Activated T-cell treated with anti-CD3 and anti-CD28 coated beads, Interleukin-2, amount 50 U/mL, for 48 hours (primary cell): ENCODE data around the gene KMT2A.
A peak's percentile ranks its signal among the peaks of the same experiment; 100 is the strongest.
"Not testable (repeated sequence)": the region's sequence is repeated elsewhere in the genome, so short reads cannot be mapped to it uniquely, and the experiment has no call there.

Source experiments
- DNase-seq, 2 experiments: peaks; one replicate each; pipeline ENCODE4 v3.0.0-alpha.2; 2020

The KMT2A gene

DNA sequence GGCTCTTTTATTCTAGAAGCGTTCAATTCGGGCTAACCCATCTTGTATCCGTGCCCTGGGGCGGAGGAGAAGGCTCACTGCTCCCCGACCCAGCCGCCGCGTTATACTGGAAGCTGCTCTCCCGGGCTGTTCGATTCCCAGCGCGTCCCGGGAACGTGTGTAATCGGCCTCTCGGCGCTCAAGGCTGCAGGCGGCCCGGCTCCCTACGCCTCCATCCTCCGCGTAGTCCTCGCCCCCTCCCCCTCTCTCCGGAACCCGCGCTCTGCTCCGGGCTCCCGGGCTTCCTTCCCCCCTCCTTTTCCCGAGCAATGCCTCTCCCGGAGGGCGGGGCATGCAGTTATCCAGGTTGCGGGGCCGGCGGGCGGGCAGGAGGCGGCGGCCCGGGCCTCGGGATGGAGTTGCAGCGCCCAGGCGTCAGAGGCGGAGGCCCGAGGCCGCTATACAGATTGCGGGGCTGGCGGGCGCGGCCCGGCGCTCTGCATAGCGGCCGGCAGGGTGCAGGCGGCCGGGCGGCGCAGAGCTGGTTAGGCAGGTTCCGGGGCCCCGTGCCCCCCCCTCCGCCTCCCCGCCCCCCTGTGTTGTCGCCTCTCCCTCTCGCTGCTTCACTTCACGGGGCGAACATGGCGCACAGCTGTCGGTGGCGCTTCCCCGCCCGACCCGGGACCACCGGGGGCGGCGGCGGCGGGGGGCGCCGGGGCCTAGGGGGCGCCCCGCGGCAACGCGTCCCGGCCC lies at the start of gene KMT2A:
TSS of gene KMT2A (plus strand) at position 600 of the 732 bp plus-strand sequence. CDS start at position 621, 21 bp downstream.
- DNase-seq, result peak; percentile 97 to 98

DNA sequence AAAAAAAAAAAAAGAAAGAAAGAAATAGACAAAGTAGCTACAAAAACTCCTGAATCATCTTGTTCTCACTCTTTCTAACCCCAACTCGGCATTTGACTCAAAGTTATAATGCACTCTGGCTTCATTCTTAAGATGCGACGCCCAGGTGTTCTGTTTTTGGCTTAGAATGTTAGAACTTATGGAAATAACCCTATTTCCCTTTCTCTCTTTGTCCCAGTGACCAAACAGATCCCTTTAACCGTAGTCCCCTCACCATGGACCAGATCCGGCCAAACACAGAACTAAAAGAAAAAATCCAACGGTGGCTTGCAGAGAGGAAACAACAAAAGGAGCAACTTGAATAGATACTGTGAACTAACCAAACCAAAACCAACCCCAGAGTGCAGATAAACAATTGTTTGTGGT lies 40.2 kb upstream of the KMT2A start:
- DNase-seq, result no peak

- DNase-seq, result no peak
These were observed 38.8 kb upstream of the KMT2A start for GRCh38 chr11:118397448-118397847.

- DNase-seq, result no peak
These were observed 37.3 kb upstream of the KMT2A start for GRCh38 chr11:118398791-118399559.

- peak; percentile 94 for DNase-seq
These were observed 35.0 kb upstream of the KMT2A start, which contains the start of gene ATP5MG for GRCh38 chr11:118401151-118401879. ATP5MG (plus strand) TSS chr11:118401606; CDS start chr11:118401666, 60 bp downstream.

DNA sequence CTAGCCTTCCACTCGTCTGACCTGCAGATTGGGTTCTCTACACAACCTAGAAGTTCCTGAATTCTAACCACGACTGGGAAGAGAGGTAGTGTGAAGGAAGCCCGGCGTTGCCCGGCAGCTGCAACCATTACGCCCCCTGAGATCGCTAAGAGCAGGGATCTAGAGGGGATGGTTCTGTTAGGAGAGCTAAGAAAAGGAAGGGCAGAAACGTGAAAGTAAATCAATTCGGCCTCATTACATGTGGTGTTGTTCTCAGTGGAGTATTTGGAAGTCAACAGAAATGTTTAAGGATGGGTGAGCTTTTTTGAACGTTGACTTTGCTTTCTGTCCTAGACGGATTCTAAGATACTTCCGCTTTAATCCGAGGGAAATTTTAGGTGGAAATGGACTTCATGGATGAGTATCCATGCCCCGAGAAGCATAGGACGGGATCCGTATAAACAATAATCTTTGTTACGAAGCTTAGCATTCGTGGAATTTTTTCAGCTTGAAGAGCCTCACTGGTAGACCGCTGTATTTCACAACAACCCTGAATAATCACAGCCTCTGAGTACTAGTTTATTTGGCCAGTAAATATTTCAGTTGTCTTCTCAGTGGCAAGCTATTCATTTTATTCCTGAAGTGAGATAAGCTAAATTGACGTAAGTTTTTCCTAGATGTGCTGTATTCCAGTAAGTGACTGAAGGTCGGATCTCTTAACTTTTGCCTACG lies 34.3 kb upstream of the KMT2A start:
- no peak for DNase-seq

GRCh38 chr11:118402594-118402993 lies 33.7 kb upstream of the KMT2A start:
- DNase-seq, result not testable (repeated sequence)

GRCh38 chr11:118406599-118407166 lies 29.6 kb upstream of the KMT2A start:
- no peak for DNase-seq

GRCh38 chr11:118410055-118410745 lies 26.1 kb upstream of the KMT2A start:
- no peak for DNase-seq

- no peak for DNase-seq
These were observed 24.8 kb upstream of the KMT2A start for GRCh38 chr11:118411530-118411929.

- DNase-seq, result no peak
These were observed 23.4 kb upstream of the KMT2A start for GRCh38 chr11:118412921-118413320.

- DNase-seq, result no peak
These were observed 21.1 kb upstream of the KMT2A start for GRCh38 chr11:118415062-118415738.

- DNase-seq, result no peak
These were observed 20.6 kb upstream of the KMT2A start for GRCh38 chr11:118415739-118416068.

- DNase-seq, result not testable (repeated sequence)
These were observed 19.4 kb upstream of the KMT2A start for GRCh38 chr11:118416900-118417299.

- no peak for DNase-seq
These were observed 18.5 kb upstream of the KMT2A start for GRCh38 chr11:118417801-118418200.

GRCh38 chr11:118418766-118419165 lies 17.5 kb upstream of the KMT2A start:
- no peak for DNase-seq

- no peak for DNase-seq
These were observed 8.6 kb upstream of the KMT2A start for GRCh38 chr11:118427707-118428106.

DNA sequence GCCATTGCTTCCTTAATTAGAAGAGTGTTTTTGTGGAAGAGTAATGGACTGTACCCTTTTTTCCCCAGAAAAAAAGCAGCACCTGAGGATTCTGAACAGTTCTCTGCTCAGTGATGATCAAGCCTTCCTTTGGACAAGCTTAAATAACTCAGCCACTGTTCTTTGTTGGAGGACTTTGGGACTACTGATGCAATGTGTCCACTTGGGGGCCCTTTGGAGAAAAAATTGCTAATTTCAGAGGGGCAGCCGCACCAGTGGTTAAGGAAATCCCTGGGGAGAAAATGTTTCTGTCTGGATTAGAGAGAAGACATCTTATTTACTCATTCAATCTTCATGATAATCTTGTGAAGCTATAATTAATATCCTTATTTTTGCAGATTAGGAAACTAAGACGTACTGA lies 5.3 kb upstream of the KMT2A start:
- DNase-seq, result no peak

- DNase-seq, result peak in 1 of 2 experiments; percentile 24
These were observed 2.2 kb upstream of the KMT2A start for GRCh38 chr11:118434123-118434552.

- peak; percentile 67 to 68 for DNase-seq
These were observed 1.6 kb upstream of the KMT2A start for GRCh38 chr11:118434553-118435289.
